Endothelial cell of umbilical vein (primary cell): ENCODE data around the gene SKP1.

ENCODE experiments used
- EZH2 ChIP-seq: IDR thresholded peaks from 2 replicates; pipeline ENCODE4 v1.6.1; 2012; ENCODE audit warnings: borderline replicate concordance, low read depth, mild to moderate bottlenecking, moderate library complexity, low read length, inconsistent platforms; ENCODE audit not compliant: severe bottlenecking
- FOS ChIP-seq: IDR thresholded peaks from 2 replicates; pipeline ENCODE4 v1.6.1; 2011; ENCODE audit warnings: mild to moderate bottlenecking, low read length, moderate library complexity, borderline replicate concordance; ENCODE audit not compliant: insufficient read depth
- POLR2AphosphoS5 ChIP-seq: IDR thresholded peaks from 2 replicates; pipeline ENCODE4 v1.6.1; 2012; ENCODE audit warnings: low read depth, mild to moderate bottlenecking, control low read depth, low read length, moderate library complexity; ENCODE audit not compliant: insufficient read depth
- TF ChIP-seq, protein P1 (sequence below), 2 donors: IDR thresholded peaks; 1 replicate in 1 of 2; 2 replicates in 1 of 2; pipeline ENCODE4 v1.5.1; 2011; ENCODE audit warnings: low read length in 2 of 2, mild to moderate bottlenecking in 2 of 2, moderate library complexity in 2 of 2, control low read depth in 1 of 2, inconsistent platforms in 1 of 2, low read depth in 1 of 2; ENCODE audit not compliant: insufficient read depth in 1 of 2; ENCODE audit errors: extremely low read depth in 1 of 2

DNA sequence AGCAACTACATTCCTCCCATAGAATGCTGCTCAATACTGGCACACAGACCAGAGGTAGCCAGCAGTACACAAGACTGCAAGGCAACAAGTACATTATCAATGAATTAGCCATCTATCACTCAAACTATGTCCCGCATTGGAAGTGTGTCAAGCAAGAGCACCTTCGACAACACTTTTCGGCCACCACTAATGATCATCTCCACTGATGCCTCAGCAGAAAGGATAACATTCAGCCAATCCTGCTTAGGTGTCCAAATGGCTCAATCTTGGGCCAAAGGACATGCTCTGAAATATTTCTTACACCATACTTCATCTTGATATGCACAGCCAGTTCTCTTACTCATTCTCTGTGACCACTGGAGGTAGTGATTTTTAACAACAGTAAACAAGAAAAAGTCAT, 25.0 kb downstream of the SKP1 start:
- no peak for TF ChIP-seq EZH2
- TF ChIP-seq, protein P1, sequence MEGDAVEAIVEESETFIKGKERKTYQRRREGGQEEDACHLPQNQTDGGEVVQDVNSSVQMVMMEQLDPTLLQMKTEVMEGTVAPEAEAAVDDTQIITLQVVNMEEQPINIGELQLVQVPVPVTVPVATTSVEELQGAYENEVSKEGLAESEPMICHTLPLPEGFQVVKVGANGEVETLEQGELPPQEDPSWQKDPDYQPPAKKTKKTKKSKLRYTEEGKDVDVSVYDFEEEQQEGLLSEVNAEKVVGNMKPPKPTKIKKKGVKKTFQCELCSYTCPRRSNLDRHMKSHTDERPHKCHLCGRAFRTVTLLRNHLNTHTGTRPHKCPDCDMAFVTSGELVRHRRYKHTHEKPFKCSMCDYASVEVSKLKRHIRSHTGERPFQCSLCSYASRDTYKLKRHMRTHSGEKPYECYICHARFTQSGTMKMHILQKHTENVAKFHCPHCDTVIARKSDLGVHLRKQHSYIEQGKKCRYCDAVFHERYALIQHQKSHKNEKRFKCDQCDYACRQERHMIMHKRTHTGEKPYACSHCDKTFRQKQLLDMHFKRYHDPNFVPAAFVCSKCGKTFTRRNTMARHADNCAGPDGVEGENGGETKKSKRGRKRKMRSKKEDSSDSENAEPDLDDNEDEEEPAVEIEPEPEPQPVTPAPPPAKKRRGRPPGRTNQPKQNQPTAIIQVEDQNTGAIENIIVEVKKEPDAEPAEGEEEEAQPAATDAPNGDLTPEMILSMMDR (IDR thresholded peaks at IDR 0.05; ENCODE audit: extremely low read depth in 1 of 2, insufficient read depth in 1 of 2, low read depth in 1 of 2, low read length in 2 of 2): no peak
- TF ChIP-seq FOS: no peak
- no peak for TF ChIP-seq POLR2AphosphoS5
